ENCODE measurements around the gene VAX1.

VAX1 gene

GRCh38 chr10:117169480-117169879, 31.4 kb upstream of the VAX1 start:
- Histone ChIP-seq H3K9me3 (ENCODE audit: control insufficient read depth, low read length) (no peaks in the 10 kb centered on the region), H3K9ac (ENCODE audit: low read length) (no peak overlapping the region), H3K27me3 (replicated peaks; ENCODE audit: control insufficient read depth, insufficient read depth, low read length) (peaks cover 91% of the 10 kb centered on the region), H3K4me1 (ENCODE audit: control insufficient read depth, insufficient read depth, low read length) (peaks cover 3% of the 10 kb centered on the region), H3K36me3 (ENCODE audit: control insufficient read depth, insufficient read depth, low read length, severe bottlenecking) (no peaks in the 10 kb centered on the region), H3K4me3 (ENCODE audit: low read length) (no peak overlapping the region)
- no peak for DNase-seq (ENCODE audit: low read depth)

- no peak for DNase-seq (ENCODE audit: low read depth)
- no peak overlapping the region for H3K4me3 ChIP-seq (ENCODE audit: low read length)
- peaks cover 3% of the 10 kb centered on the region for H3K4me1 ChIP-seq (ENCODE audit: control insufficient read depth, insufficient read depth, low read length)
Measured at GRCh38 chr10:117168729-117169128, 30.7 kb upstream of the VAX1 start.

DNA sequence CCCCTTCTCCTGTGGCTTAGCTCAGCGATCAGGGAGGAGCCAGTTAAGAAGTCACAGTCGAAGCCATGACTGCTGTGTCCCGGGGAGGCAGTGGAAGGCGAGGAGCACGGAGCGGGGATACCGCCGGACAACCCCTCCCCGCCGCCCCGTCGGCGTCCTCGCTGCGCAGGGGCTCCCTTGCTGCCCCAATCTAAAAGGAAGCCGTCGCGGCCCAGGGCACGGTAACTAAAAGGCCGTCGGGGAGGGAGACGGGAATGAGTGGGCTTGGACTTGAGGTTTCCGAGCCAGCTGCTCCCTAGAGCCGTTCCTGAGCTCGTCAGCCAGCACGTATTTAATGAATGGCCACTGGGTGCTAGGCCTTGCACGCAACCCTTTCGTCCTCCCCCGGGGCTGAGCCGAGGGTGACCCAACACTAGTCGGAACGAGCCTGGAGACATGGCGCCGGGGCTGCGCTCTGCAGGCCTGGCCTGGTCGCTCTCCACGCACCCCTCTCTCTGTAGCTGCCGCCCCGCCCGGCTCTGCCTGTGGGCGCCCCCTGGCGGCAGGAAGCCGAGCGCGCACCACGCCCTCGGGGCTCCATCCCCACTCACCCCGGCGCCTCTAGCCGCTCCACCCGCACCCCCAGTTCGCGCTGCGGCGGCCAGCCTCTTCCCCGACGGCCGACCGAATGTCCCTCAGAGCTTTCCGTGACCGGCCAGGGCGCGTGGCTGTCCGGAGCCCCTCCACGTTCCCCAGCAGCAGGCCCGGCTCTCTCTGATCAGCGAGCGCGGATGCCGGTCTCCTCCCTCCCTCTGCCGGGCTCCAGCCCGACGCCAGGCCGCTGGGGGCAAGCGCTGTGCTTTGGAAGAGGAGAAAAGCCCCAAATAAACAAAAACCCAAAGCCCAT, 30.0 kb upstream of the VAX1 start:
- peaks cover 92% of the 10 kb centered on the region for H3K27me3 ChIP-seq (replicated peaks; ENCODE audit: control insufficient read depth, insufficient read depth, low read length)
- H3K4me1 ChIP-seq (ENCODE audit: control insufficient read depth, insufficient read depth, low read length) = peaks cover 3% of the 10 kb centered on the region
- H3K36me3 ChIP-seq (ENCODE audit: control insufficient read depth, insufficient read depth, low read length, severe bottlenecking) = no peaks in the 10 kb centered on the region
- no peaks in the 10 kb centered on the region for H3K9me3 ChIP-seq (ENCODE audit: control insufficient read depth, low read length)
- H3K9ac ChIP-seq (ENCODE audit: low read length) = no peak overlapping the region
- peak overlapping the region; percentile 18 for H3K4me3 ChIP-seq (ENCODE audit: low read length)
- peak; percentile 64 for DNase-seq (ENCODE audit: low read depth)

More at GRCh38 chr10:117168729-117169128, 30.7 kb upstream of the VAX1 start:
- Histone ChIP-seq H3K27me3 (replicated peaks; ENCODE audit: control insufficient read depth, insufficient read depth, low read length) (peaks cover 92% of the 10 kb centered on the region), H3K9me3 (ENCODE audit: control insufficient read depth, low read length) (no peaks in the 10 kb centered on the region), H3K9ac (ENCODE audit: low read length) (no peak overlapping the region), H3K36me3 (ENCODE audit: control insufficient read depth, insufficient read depth, low read length, severe bottlenecking) (no peaks in the 10 kb centered on the region)

- Histone ChIP-seq H3K4me3 (ENCODE audit: low read length) (no peak overlapping the region), H3K36me3 (ENCODE audit: control insufficient read depth, insufficient read depth, low read length, severe bottlenecking) (no peaks in the 10 kb centered on the region), H3K9ac (ENCODE audit: low read length) (no peak overlapping the region), H3K4me1 (ENCODE audit: control insufficient read depth, insufficient read depth, low read length) (peaks cover 3% of the 10 kb centered on the region), H3K27me3 (replicated peaks; ENCODE audit: control insufficient read depth, insufficient read depth, low read length) (peaks cover 90% of the 10 kb centered on the region), H3K9me3 (ENCODE audit: control insufficient read depth, low read length) (no peaks in the 10 kb centered on the region)
- no peak for DNase-seq (ENCODE audit: low read depth)
Measured at GRCh38 chr10:117167346-117167788, 29.3 kb upstream of the VAX1 start.

DNA sequence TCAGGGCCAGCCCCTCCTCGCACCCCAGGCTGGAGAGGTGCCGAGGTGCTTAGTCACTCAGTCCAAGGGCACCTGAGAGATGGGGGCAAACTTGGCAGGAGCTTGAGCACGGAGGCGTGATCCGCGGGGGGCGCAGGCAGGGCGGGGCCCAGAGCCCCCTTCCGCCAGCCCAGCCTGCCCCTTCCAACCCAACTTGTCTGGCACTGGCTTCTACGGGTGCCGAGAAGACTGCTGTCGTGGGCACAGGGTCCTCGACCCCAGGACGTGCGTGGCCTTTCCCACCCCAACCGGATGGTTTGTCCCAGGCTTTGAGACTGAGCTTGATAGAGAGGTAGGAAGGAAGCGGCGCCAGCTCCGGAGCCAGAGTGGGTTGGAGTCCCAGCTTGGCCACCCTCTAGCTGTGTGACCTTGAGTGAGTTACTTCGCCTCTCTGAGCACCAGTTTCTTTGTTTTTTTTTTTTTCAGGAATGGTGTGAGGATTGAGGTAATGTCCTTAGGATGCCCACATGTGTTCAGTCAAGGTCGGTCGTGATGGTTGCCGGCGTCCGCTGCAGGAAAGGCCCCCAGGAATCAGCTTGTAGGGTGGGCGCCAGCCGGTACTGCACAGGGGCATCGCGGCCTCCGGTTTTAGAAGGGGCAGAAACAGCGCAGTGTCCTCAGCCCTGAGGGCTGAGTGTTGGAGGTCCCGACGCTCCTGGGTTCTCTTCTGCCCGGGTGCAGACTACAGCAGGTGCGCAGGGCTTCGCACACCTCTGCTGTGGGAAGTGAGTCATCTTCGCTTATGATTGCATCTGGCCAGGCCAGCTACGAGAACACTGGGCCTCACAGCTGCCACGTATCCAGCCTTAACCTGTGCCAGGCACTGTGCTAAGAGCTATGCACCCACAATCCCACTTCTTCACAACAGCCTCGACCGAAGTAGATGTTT, 28.6 kb upstream of the VAX1 start:
- Histone ChIP-seq H3K4me3 (ENCODE audit: low read length) (no peak overlapping the region), H3K4me1 (ENCODE audit: control insufficient read depth, insufficient read depth, low read length) (peaks cover 3% of the 10 kb centered on the region), H3K27me3 (replicated peaks; ENCODE audit: control insufficient read depth, insufficient read depth, low read length) (peaks cover 90% of the 10 kb centered on the region), H3K36me3 (ENCODE audit: control insufficient read depth, insufficient read depth, low read length, severe bottlenecking) (no peaks in the 10 kb centered on the region), H3K9me3 (ENCODE audit: control insufficient read depth, low read length) (peaks cover under 1% of the 10 kb centered on the region), H3K9ac (ENCODE audit: low read length) (no peak overlapping the region)
- DNase-seq (ENCODE audit: low read depth) = no peak

- DNase-seq (ENCODE audit: low read depth) = peak; percentile 51
- Histone ChIP-seq H3K36me3 (ENCODE audit: control insufficient read depth, insufficient read depth, low read length, severe bottlenecking) (no peaks in the 10 kb centered on the region), H3K4me1 (ENCODE audit: control insufficient read depth, insufficient read depth, low read length) (peaks cover 3% of the 10 kb centered on the region), H3K9me3 (ENCODE audit: control insufficient read depth, low read length) (peaks cover 8% of the 10 kb centered on the region), H3K4me3 (ENCODE audit: low read length) (peak overlapping the region; percentile 53), H3K27me3 (replicated peaks; ENCODE audit: control insufficient read depth, insufficient read depth, low read length) (peaks cover 90% of the 10 kb centered on the region), H3K9ac (ENCODE audit: low read length) (peak overlapping the region; percentile 9)
Measured at GRCh38 chr10:117165538-117166417, 27.7 kb upstream of the VAX1 start.

DNA sequence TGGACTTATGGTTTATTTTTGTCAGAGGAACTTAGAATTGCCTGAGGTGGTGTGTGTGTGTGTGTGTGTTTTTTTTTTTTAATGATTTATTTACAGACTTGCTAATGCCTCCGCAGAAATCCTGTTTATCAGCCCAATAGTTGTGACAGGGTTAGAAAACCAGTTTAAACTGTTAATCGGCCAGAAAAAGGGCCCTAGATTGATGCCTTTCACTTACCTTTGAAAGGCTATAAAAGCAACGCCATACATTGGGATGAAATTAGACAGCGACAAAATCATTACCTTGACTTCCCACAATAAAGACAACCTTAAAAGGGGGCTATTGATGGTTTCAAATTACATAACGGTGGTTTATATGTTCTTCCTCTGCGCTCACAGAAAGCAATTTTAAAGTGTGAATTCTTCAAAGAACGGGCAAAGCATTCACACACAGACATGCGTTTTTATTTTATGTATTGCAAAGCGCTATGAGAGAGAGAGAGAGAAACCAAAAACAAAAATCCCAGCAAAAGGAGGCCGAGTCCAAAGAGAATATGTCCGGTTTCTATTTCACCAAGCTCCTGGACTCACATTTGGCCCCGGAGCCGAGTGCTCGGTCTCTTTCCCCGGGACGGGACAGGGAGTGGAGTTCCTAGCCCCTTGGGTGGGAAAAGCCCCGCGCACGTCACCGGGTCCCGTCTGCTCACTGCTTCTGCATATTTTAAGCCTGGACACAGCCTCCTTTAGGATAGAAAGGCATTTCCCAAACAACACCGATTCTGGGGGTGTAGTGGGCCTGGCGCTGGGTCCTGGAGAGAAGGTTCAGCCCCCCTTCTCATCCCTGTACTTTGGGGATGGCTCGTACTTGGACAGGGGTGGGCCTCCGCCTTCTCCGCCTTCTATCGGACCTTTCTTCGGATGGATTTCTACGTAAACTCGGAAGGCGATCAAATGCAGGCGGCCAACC, 26.8 kb upstream of the VAX1 start:
- peak overlapping the region; percentile 9 for H3K9ac ChIP-seq (ENCODE audit: low read length)
- peaks cover 90% of the 10 kb centered on the region for H3K27me3 ChIP-seq (replicated peaks; ENCODE audit: control insufficient read depth, insufficient read depth, low read length)
- H3K9me3 ChIP-seq (ENCODE audit: control insufficient read depth, low read length) = peaks cover 13% of the 10 kb centered on the region
- peaks cover 3% of the 10 kb centered on the region for H3K4me1 ChIP-seq (ENCODE audit: control insufficient read depth, insufficient read depth, low read length)
- H3K36me3 ChIP-seq (ENCODE audit: control insufficient read depth, insufficient read depth, low read length, severe bottlenecking) = no peaks in the 10 kb centered on the region
- DNase-seq (ENCODE audit: low read depth) = peak; percentile 16
- peak overlapping the region; percentile 53 for H3K4me3 ChIP-seq (ENCODE audit: low read length)

- Histone ChIP-seq H3K27me3 (replicated peaks; ENCODE audit: control insufficient read depth, insufficient read depth, low read length) (peaks cover 90% of the 10 kb centered on the region), H3K9me3 (ENCODE audit: control insufficient read depth, low read length) (peaks cover 13% of the 10 kb centered on the region), H3K9ac (ENCODE audit: low read length) (no peak overlapping the region), H3K4me3 (ENCODE audit: low read length) (no peak overlapping the region), H3K4me1 (ENCODE audit: control insufficient read depth, insufficient read depth, low read length) (peaks cover 3% of the 10 kb centered on the region), H3K36me3 (ENCODE audit: control insufficient read depth, insufficient read depth, low read length, severe bottlenecking) (no peaks in the 10 kb centered on the region)
- no peak for DNase-seq (ENCODE audit: low read depth)
Measured at GRCh38 chr10:117163954-117164548, 26.0 kb upstream of the VAX1 start.

- H3K9me3 ChIP-seq (ENCODE audit: control insufficient read depth, low read length) = peaks cover 13% of the 10 kb centered on the region
- no peak for DNase-seq (ENCODE audit: low read depth)
- H3K27me3 ChIP-seq (replicated peaks; ENCODE audit: control insufficient read depth, insufficient read depth, low read length) = peaks cover 93% of the 10 kb centered on the region
- H3K4me3 ChIP-seq (ENCODE audit: low read length) = no peak overlapping the region
- no peaks in the 10 kb centered on the region for H3K36me3 ChIP-seq (ENCODE audit: control insufficient read depth, insufficient read depth, low read length, severe bottlenecking)
- no peak overlapping the region for H3K9ac ChIP-seq (ENCODE audit: low read length)
- peaks cover 3% of the 10 kb centered on the region for H3K4me1 ChIP-seq (ENCODE audit: control insufficient read depth, insufficient read depth, low read length)
Measured at GRCh38 chr10:117163061-117163953, 25.2 kb upstream of the VAX1 start.

Measured in adipocyte (in vitro differentiated cells).